Prostate gland (tissue), 2 donors: ENCODE results near the gene ADO.

Experiments used
- POLR2A ChIP-seq: fragments of 450-650 bp; IDR thresholded peaks from one replicate; pipeline ENCODE4 v1.6.1; 2016; ENCODE audit warnings: antibody characterized with exemption, mild to moderate bottlenecking
- TF ChIP-seq, protein P1 (sequence below), 4 experiments: fragments of 200-600 bp in 2 of 4; fragments of 450-650 bp in 2 of 4; sonication (generic) in 2 of 4; IDR thresholded peaks; 1 replicate in 3 of 4; 2 replicates in 1 of 4; pipeline ENCODE4 v1.5.1; 2016 to 2019; ENCODE audit warnings: antibody characterized with exemption in 4 of 4, mild to moderate bottlenecking in 2 of 4, moderate library complexity in 2 of 4

DNA sequence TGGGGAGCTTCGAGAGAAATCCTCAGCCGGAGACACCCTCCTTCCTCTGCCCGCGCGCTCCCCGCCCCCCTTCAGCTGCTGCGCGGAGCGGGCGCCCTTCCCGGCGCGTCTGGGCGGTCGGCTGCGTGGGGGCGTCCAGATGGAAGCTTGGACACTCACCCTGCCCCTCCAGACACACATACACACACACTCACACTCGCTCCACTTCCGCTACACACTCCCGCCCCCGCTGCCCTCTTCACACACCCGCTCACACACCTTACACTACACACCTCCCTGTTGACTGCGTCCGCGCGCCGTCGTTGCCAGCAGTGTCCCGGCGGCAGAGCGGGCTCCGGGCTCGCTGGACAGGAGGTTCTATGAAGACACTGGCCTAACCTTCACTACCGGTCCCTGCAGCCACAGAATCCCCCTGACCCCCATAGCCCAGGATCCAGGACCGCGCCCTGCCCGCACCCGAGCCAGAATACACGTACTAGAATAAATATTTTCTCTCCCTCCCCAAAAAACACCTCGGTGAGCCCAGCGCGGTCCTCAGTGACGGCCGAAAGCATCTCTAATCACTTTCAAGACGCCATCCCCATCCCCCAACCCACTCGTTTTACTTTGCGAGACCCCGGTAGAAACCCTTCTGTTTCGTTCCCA lies 12.7 kb downstream of the ADO start:
- no peak for TF ChIP-seq POLR2A
- TF ChIP-seq, protein P1, sequence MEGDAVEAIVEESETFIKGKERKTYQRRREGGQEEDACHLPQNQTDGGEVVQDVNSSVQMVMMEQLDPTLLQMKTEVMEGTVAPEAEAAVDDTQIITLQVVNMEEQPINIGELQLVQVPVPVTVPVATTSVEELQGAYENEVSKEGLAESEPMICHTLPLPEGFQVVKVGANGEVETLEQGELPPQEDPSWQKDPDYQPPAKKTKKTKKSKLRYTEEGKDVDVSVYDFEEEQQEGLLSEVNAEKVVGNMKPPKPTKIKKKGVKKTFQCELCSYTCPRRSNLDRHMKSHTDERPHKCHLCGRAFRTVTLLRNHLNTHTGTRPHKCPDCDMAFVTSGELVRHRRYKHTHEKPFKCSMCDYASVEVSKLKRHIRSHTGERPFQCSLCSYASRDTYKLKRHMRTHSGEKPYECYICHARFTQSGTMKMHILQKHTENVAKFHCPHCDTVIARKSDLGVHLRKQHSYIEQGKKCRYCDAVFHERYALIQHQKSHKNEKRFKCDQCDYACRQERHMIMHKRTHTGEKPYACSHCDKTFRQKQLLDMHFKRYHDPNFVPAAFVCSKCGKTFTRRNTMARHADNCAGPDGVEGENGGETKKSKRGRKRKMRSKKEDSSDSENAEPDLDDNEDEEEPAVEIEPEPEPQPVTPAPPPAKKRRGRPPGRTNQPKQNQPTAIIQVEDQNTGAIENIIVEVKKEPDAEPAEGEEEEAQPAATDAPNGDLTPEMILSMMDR (IDR thresholded peaks at IDR 0.05) = no peak
